Stimulated activated effector memory CD8-positive, alpha-beta T cell treated with anti-CD3 and anti-CD28 coated beads, Interleukin-12 subunit alpha, Interleukin-12 subunit beta, amount 100 ng/mL, for 72 hours (primary cell): ENCODE results near the gene TMEM62.
A peak's percentile ranks its signal among the peaks of the same experiment; 100 is the strongest.
"Not testable (repeated sequence)": the region's sequence is repeated elsewhere in the genome, so short reads cannot be mapped to it uniquely, and the experiment has no call there.

ENCODE experiments used
- ATAC-seq: fragments of 150-1000 bp; cut with Tn5 transposase; 2 replicates; pipeline ENCODE4 v1.10.0; 2021
- DNase-seq, 2 donors: peaks; one replicate each; pipeline ENCODE4 v3.0.0; 2021 to 2022; ENCODE audit warnings: low spot score in 2 of 2
- H3K27ac Mint-ChIP-seq: one replicate; pipeline ENCODE4 v1.8.0; 2022; ENCODE audit warnings: mild to moderate bottlenecking, mixed read lengths
- H3K36me3 Mint-ChIP-seq: one replicate; pipeline ENCODE4 v1.8.0; 2022; ENCODE audit warnings: mild to moderate bottlenecking, mixed read lengths
- H3K4me1 Mint-ChIP-seq: one replicate; pipeline ENCODE4 v1.8.0; 2022; ENCODE audit warnings: mixed read lengths
- H3K4me3 Mint-ChIP-seq: one replicate; pipeline ENCODE4 v1.8.0; 2022; ENCODE audit warnings: mild to moderate bottlenecking, mixed read lengths
- H3K9me3 Mint-ChIP-seq: one replicate; pipeline ENCODE4 v1.8.0; 2022; ENCODE audit warnings: mixed read lengths

Gene TMEM62

DNA sequence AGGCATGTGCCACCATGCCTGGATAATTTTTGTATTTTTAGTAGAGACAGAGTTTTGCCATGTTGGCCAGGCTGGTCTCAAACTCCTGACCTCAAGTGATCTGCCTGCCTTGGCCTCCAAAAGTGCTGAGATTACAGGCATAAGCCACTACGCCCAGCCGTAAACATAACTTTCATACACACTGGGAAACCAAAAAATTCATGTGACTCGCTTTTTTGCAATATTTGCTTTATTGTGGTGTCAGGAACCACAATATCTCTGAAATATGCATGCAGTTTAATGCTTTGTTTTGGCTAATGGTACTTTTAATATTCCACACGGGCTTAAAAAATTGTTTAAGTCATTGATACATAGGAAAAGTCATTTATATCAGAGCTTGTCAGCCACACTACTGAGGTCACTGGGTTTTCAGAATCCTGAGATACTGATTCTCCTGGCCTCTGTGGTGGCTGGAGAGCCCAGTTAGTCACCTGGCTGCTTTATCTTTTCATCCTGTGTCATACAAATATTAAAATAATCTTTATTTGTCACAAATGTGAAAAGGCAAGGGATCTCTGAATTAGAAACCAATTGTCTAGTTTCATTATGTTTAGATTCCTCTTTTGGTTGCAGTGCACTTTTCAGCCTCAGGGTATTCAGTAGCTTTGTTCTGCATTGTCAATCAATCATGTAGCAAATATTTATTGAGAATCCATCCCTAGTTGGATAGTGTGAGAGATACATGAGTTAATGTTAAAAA, 10.0 kb downstream of the TMEM62 start:
- Mint-ChIP-seq H3K27ac (no peak overlapping the region), H3K4me3 (no peak overlapping the region), H3K36me3 (peaks cover 69% of the 10 kb centered on the region), H3K4me1 (peaks cover 22% of the 10 kb centered on the region), H3K9me3 (no peaks in the 10 kb centered on the region)
- ATAC-seq, result peak; percentile 62
- no peak for DNase-seq

DNA sequence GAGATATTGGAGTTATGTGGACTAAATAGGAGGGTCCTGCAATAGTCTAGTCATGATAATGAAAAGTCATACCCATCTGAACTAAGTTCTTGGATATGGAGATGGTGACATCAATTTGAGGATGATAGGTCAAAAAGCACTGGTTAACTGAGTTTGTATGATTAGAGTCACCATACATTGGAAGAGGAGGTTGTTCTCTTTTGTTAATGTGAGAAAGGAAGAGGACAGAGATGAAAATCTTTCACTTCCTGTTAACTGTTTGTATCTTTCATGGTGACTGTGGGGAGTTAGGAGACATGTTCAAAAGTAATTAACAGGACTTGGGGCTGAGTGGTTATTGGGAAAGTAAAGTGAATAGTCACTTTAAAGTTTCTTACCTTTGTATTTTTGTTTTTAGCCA, 11.1 kb downstream of the TMEM62 start:
- Mint-ChIP-seq H3K36me3 (peaks cover 69% of the 10 kb centered on the region), H3K4me3 (no peak overlapping the region), H3K27ac (peak overlapping the region; percentile 38), H3K4me1 (peaks cover 15% of the 10 kb centered on the region), H3K9me3 (no peaks in the 10 kb centered on the region)
- DNase-seq (no peak), ATAC-seq (no peak)

DNA sequence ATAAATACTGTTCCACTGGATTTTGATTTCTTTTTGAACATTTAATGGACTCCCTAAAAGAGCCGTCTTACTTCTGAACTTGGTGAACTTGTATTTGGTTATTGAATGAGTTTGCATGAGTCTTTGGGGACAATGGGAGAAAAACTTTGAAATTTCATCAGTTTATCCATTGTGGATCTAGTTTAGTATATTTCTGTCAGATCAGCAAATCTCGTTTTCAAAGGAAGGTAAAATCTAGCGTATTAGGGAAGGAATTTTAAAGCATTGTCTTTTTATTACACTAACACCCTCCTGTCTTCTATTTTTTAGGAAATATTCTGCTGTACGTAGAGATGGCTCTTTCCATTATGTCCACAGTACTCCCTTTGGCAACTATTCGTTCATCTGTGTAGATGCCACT, 12.8 kb downstream of the TMEM62 start:
- H3K36me3 Mint-ChIP-seq, result peaks cover 68% of the 10 kb centered on the region
- peaks cover 16% of the 10 kb centered on the region for H3K4me1 Mint-ChIP-seq
- no peaks in the 10 kb centered on the region for H3K9me3 Mint-ChIP-seq
- ATAC-seq (no peak), DNase-seq (no peak)
- H3K4me3 Mint-ChIP-seq, result no peak overlapping the region
- H3K27ac Mint-ChIP-seq, result no peak overlapping the region

DNA sequence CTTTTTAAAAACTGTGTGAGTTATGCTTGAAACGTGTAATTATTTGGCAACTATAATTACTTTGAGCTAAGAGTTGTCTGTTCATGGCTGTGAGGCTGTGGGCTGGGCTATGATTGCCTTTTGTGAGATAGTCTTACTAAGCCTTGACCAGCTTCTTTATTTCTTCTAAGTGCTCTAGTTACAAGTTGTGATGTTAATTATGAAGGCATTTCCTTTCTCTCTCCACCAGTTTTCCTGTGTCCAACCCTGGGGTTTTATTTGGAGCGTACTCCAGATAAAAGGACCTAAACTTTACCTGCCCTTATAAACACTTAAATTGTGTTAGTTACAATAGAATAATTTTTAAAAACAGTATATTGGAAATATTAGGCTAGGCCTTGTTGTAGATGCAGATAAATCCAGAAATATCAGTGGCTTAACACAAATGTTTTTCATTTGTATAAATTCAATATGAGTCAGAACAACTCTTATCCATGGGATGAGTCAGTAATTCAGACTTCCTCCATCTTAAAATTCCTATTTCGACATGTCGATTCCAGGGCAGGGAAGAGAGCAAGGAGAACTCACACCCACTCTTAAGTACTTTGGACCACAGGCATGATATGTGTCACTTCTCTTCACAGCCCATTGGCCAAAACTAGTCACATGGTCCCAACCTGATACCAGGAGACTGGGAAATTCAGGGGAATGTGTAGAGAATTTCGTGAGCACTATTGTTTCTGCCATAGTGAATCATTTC, 17.0 kb downstream of the TMEM62 start:
- ATAC-seq (no peak), DNase-seq (no peak)
- Mint-ChIP-seq H3K27ac (no peak overlapping the region), H3K36me3 (peaks cover 92% of the 10 kb centered on the region), H3K4me3 (no peak overlapping the region), H3K4me1 (peaks cover 15% of the 10 kb centered on the region), H3K9me3 (no peaks in the 10 kb centered on the region)

DNA sequence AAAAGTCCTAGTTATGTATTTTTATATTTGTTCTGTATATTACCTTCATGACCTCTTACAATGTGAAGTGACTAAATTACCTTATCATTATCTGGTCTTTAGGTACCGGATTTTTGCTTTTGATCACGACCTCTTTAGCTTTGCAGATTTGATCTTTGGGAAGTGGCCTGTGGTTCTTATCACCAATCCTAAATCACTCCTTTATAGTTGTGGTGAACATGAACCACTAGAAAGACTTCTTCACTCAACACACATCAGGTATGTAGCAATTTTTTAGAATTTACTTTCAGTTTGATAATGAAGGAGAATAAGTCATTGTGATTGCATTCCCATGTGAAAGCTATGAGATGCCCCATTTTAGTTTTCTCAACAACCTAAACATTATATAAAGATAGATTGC, 18.3 kb downstream of the TMEM62 start:
- DNase-seq (no peak), ATAC-seq (peak; percentile 48)
- Mint-ChIP-seq H3K4me3 (no peak overlapping the region), H3K27ac (peak overlapping the region; percentile 77), H3K36me3 (peaks cover 96% of the 10 kb centered on the region), H3K9me3 (no peaks in the 10 kb centered on the region), H3K4me1 (peaks cover 15% of the 10 kb centered on the region)

DNA sequence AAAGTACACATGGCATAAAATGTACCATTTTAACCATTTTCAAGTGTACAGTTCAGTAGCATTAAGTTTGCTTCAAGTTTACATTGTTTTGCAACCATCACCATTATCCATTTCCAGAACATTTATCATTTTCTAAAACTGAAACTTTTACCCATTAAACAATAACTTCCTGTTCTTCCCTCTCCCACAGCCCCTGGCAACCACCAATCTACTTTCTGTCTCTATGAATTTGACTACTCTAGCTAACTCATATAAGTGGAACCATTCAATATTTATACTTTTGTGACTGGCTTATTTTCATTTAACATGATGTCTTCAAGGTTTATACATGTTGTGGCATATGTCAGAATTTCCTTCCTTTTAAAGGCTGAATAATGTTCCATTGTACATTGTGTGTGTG, 19.9 kb downstream of the TMEM62 start:
- no peaks in the 10 kb centered on the region for H3K9me3 Mint-ChIP-seq
- H3K27ac Mint-ChIP-seq, result no peak overlapping the region
- DNase-seq, result no peak
- H3K4me1 Mint-ChIP-seq, result peaks cover 15% of the 10 kb centered on the region
- ATAC-seq, result no peak
- H3K36me3 Mint-ChIP-seq, result peaks cover 96% of the 10 kb centered on the region
- no peak overlapping the region for H3K4me3 Mint-ChIP-seq

DNA sequence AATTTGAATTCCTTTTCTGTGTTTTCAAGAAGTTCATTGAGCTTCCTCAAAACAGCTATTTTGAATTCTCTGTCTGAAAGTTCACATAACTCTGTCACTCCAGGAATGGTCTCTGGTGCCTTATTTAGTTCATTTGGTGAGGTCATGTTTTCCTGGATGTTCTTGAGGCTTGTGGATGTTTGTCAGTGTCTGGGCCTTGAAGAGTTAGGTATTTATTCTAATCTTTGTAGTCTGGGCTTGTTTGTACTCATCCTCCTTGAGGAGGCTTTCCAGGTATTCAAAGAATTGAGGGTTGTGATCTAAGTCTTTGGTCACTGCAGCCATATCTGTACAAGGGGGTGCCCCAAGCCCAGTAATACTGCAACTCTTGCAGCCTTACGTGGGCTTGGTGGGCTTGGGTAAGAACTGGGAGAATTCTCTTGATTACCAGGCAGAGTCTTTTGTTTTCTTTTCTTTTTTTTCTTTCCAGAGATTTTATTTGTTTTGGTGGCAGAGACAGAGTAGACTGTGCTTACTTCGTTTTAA, 32.5 kb downstream of the TMEM62 start:
- peaks cover 84% of the 10 kb centered on the region for H3K36me3 Mint-ChIP-seq
- no peaks in the 10 kb centered on the region for H3K9me3 Mint-ChIP-seq
- H3K27ac Mint-ChIP-seq, result peak overlapping the region; percentile 49
- peak; percentile 67 for ATAC-seq
- no peak for DNase-seq
- H3K4me3 Mint-ChIP-seq, result no peak overlapping the region
- peaks cover 6% of the 10 kb centered on the region for H3K4me1 Mint-ChIP-seq

DNA sequence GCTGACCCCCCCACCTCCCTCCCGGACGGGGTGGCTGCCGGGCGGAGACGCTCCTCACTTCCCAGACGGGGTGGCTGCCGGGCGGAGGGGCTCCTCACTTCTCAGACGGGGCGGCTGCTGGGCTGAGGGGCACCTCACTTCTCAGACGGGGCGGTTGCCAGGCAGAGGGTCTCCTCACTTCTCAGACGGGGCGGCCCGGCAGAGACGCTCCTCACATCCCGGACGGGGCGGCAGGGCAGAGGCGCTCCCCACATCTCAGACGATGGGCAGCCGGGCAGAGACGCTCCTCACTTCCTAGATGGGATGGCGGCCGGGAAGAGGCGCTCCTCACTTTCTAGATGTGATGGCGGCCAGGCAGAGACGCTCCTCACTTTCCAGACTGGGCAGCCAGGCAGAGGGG, 33.9 kb downstream of the TMEM62 start:
- peaks cover 80% of the 10 kb centered on the region for H3K36me3 Mint-ChIP-seq
- ATAC-seq, H3K9me3 Mint-ChIP-seq, H3K27ac Mint-ChIP-seq, H3K4me3 Mint-ChIP-seq, H3K4me1 Mint-ChIP-seq, DNase-seq: not testable (repeated sequence)

DNA sequence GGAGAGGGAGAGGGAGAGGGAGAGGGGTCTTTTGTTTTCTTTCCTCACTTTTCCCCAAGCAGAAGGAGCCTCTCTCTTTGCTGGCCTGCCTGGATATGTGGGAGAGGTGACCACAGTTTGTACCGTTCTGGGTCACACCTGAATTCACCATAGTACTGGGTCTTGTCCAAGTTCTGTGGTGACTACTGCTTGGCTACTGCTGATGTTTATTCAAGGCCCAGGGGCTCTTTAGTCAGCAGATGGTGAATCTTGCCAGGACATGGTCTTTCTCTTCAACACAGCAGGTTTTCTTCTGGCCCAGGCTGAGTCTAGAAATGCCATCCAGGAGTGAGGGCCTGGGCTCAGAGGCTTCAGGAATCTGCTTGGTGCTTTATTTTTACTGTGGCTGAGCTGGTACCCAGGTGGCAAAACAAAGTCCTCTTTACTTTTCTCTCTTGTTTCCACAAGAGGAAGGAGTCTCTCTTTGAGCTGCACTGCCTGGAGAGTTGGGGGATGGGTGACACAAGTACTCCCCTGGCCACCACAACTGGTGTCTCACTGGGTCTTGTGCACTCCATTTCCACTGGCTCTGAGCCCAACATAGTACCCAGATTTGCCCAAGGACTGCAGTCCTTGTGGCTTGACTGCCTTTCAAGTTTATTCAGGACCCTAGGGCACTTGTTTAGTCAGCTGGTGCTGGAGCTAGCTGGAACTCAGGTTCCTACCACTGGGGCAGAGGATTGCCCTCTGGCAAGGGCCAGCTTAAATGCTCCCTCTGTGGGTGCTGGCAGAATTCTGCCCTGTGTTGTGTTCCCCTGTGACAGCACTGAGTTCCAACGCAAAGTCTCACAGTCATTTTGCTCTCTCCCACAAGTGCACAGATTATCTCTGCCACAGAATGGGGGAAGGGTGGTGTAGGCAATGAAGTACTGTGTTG, 35.1 kb downstream of the TMEM62 start:
- DNase-seq (no peak), ATAC-seq (no peak)
- Mint-ChIP-seq H3K9me3 (no peaks in the 10 kb centered on the region), H3K4me1 (peaks cover 6% of the 10 kb centered on the region), H3K27ac (no peak overlapping the region), H3K4me3 (no peak overlapping the region), H3K36me3 (peaks cover 75% of the 10 kb centered on the region)

DNA sequence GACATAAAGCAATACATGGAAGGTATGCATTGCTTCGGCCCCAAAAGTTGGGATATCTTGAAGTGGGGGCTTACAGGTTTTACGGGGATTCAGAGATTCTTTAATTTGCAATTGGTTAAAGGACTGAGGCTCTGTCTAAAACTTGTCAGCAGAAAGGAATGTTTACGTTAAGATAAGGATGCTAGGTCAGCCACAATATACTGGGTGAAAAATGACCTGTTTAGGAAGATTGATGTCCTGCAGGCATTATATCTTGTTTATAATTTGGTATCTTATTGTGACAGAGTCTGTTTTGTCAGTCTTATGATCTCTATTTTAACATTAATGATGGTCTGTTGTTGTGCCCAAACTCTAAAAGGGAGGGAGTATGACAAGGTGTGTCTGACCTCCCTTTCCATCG, 36.5 kb downstream of the TMEM62 start:
- Mint-ChIP-seq H3K27ac (no peak overlapping the region), H3K4me3 (no peak overlapping the region), H3K36me3 (peaks cover 69% of the 10 kb centered on the region), H3K9me3 (no peaks in the 10 kb centered on the region), H3K4me1 (peaks cover 6% of the 10 kb centered on the region)
- DNase-seq (no peak), ATAC-seq (no peak)

DNA sequence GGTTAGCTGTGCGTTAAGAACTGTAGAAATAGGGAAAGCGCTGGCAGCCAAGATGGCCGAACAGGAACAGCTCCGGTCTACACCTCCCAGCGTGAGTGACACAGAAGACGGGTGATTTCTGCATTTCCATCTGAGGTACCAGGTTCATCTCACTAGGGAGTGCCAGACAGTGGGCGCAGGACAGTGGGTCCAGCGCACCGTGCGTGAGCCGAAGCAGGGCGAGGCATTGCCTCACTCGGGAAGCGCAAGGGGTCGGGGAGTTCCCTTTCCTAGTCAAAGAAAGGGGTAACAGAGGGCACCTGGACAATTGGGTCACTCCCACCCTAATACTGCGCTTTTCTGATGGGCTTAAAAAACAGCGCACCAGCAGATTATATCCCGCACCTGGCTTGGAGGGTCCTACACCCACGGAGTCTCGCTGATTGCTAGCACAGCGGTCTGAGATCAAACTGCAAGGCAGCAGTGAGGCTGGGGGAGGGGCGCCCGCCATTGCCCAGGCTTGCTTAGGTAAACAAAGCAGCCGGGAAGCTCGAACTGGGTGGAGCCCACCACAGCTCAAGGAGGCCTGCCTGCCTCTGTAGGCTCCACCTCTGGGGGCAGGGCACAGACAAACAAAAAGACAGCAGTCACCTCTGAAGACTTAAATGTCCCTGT, 42.4 kb downstream of the TMEM62 start:
- ATAC-seq, DNase-seq, H3K4me3 Mint-ChIP-seq, H3K27ac Mint-ChIP-seq, H3K9me3 Mint-ChIP-seq, H3K4me1 Mint-ChIP-seq: not testable (repeated sequence)
- H3K36me3 Mint-ChIP-seq, result peaks cover 43% of the 10 kb centered on the region

DNA sequence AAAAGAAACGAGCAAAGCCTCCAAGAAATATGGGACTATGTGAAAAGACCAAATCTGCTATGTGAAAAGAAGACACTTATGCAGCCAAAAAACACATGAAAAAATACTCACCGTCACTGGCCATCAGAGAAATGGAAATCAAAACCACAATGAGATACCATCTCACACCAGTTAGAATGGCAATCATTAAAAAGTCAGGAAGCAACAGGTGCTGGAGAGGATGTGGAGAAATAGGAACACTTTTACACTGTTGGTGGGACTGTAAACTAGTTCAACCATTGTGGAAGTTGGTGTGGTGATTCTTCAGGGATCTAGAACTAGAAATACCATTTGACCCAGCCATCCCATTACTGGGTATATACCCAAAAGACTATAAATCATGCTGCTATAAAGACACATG, 43.8 kb downstream of the TMEM62 start:
- not testable (repeated sequence) for H3K4me1 Mint-ChIP-seq, H3K4me3 Mint-ChIP-seq, ATAC-seq, DNase-seq, H3K9me3 Mint-ChIP-seq
- Mint-ChIP-seq H3K36me3 (peaks cover 44% of the 10 kb centered on the region), H3K27ac (peak overlapping the region; percentile 54)

DNA sequence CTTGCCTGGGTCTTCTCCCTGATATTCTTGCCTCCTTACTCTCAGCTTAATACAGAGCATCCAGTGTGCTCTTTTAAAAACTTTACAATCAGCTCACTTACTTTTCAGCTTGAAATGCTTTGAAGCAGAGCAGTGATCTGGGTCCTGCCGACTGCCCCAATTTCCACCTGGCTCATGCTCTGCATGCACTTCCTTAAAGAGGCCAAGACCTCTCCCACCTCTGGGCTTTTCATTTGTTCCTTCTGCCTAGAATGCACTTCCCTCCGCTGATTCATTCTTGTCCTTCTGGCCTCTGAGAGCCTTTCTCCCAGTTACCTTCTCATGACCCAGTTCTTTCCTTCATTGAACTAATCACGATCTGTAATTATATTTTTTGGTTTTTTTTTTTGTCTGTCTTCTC, 49.9 kb downstream of the TMEM62 start:
- peaks cover 63% of the 10 kb centered on the region for H3K36me3 Mint-ChIP-seq
- H3K4me1 Mint-ChIP-seq, result peaks cover 25% of the 10 kb centered on the region
- DNase-seq, result no peak
- no peak for ATAC-seq
- H3K4me3 Mint-ChIP-seq, result no peak overlapping the region
- H3K27ac Mint-ChIP-seq, result peak overlapping the region; percentile 0
- no peaks in the 10 kb centered on the region for H3K9me3 Mint-ChIP-seq

DNA sequence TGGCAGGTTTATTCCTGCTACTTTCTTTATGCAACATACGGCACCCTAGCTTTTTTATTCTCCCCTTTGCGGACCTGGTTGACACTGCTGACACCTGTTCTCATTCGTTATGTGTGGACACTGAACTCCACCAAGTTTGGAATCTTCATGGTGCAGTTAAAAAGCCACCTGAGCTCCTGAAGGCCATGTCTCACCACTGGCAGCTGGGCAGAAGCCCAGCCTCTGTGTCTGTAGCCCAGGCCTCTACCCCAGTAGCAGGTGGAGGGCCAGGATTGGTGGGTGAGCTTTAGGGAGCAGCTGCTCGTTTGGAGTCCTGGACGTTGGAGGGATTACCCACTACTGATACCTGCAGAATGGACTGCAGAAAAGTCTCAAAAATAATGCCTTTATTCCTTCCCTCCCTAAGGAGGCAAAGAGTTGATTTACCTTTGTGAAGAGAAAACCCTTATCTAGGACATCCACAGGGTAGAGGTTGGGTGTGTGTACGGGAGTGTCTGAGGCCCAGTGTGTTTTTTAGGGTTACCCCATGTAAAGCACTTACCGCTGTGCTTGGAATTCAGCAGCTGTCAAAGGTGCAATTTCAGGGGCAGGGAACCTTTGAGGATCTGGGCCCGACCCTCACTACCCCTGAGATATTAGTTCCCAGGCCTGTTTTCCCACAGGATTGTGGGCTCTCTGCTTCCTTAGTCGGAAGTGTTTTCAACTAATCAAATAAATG, 51.2 kb downstream of the TMEM62 start:
- DNase-seq (no peak), ATAC-seq (no peak)
- no peaks in the 10 kb centered on the region for H3K9me3 Mint-ChIP-seq
- H3K4me1 Mint-ChIP-seq, result peaks cover 30% of the 10 kb centered on the region
- peak overlapping the region; percentile 88 for H3K4me3 Mint-ChIP-seq
- peaks cover 74% of the 10 kb centered on the region for H3K36me3 Mint-ChIP-seq
- peak overlapping the region; percentile 96 for H3K27ac Mint-ChIP-seq
